OCI-LY3 (cell line): ENCODE data around the gene UNC5B.

ENCODE experiments used
- H2AFZ ChIP-seq: fragments of 200-600, 300-600 bp; shearing (Covaris generic); 2 replicates; pipeline ENCODE4 v1.6.0; 2014; ENCODE audit warnings: antibody characterized with exemption, low read depth, low read length
- H3K27ac ChIP-seq: fragments of 200-600, 300-600 bp; sonication (generic); 2 replicates; pipeline ENCODE4 v1.5.1; 2014; ENCODE audit warnings: mild to moderate bottlenecking, low read length, moderate library complexity, mixed read lengths
- H3K27me3 ChIP-seq: fragments of 200-600, 300-600 bp; sonication (generic); 2 replicates; pipeline ENCODE4 v1.6.1; 2014; ENCODE audit warnings: low read depth, low read length, mixed read lengths
- H3K36me3 ChIP-seq: fragments of 200-600, 300-600 bp; sonication (generic); replicated peaks from 2 replicates; pipeline ENCODE3; 2014; ENCODE audit warnings: low read depth, low read length, mixed read lengths
- H3K4me1 ChIP-seq: fragments of 300-600, 200-600 bp; sonication (generic); 2 replicates; pipeline ENCODE4 v1.6.1; 2014; ENCODE audit warnings: low read length, mixed read lengths
- H3K4me2 ChIP-seq: fragments of 200-600, 300-600 bp; sonication (generic); 2 replicates; pipeline ENCODE4 v1.6.1; 2014; ENCODE audit warnings: low read length, mixed read lengths
- H3K4me3 ChIP-seq: fragments of 300-600, 200-600 bp; sonication (generic); 2 replicates; pipeline ENCODE4 v1.5.1; 2014; ENCODE audit warnings: antibody characterized with exemption, mild to moderate bottlenecking, low read length, moderate library complexity
- H3K79me2 ChIP-seq: fragments of 300-600, 200-600 bp; shearing (Covaris generic); 2 replicates; pipeline ENCODE4 v1.6.1; 2014; ENCODE audit warnings: mild to moderate bottlenecking, low read length, mixed read lengths
- H3K9ac ChIP-seq: fragments of 300-600, 200-600 bp; shearing (Covaris generic); 2 replicates; pipeline ENCODE4 v1.6.0; 2014; ENCODE audit warnings: mild to moderate bottlenecking, low read length, moderate library complexity
- H3K9me3 ChIP-seq: fragments of 200-600, 300-600 bp; shearing (Covaris generic); 2 replicates; pipeline ENCODE4 v1.6.1; 2014; ENCODE audit warnings: low read length, mixed read lengths; ENCODE audit not compliant: insufficient read depth
- H4K20me1 ChIP-seq: fragments of 200-600, 300-600 bp; sonication (generic); 2 replicates; pipeline ENCODE4 v1.6.1; 2016; ENCODE audit warnings: low read length, mixed read lengths; ENCODE audit not compliant: insufficient read depth
- EZH2phosphoT487 ChIP-seq: fragments of 200-600 bp; shearing (Covaris generic); IDR thresholded peaks from 2 replicates; pipeline ENCODE4 v1.6.1; 2018; ENCODE audit warnings: antibody characterized with exemption, mixed run types, low read depth
- TF ChIP-seq, protein P1 (sequence below): fragments of 200-600, 300-600 bp; sonication (generic); IDR thresholded peaks from 2 replicates; pipeline ENCODE4 v1.5.1; 2014; ENCODE audit warnings: antibody characterized with exemption, low read length, low read depth

UNC5B gene

GRCh38 chr10:71334221-71334791 is 121.9 kb downstream of the UNC5B start:
- Histone ChIP-seq H3K4me3 (no peak overlapping the region), H3K36me3 (no peaks in the 10 kb centered on the region), H3K9ac (no peak overlapping the region), H4K20me1 (no peaks in the 10 kb centered on the region), H3K27me3 (no peaks in the 10 kb centered on the region), H3K4me2 (no peak overlapping the region), H3K4me1 (peaks cover 11% of the 10 kb centered on the region), H2AFZ (no peak overlapping the region), H3K79me2 (no peaks in the 10 kb centered on the region), H3K9me3 (no peaks in the 10 kb centered on the region), H3K27ac (no peak overlapping the region)
- TF ChIP-seq, protein P1, sequence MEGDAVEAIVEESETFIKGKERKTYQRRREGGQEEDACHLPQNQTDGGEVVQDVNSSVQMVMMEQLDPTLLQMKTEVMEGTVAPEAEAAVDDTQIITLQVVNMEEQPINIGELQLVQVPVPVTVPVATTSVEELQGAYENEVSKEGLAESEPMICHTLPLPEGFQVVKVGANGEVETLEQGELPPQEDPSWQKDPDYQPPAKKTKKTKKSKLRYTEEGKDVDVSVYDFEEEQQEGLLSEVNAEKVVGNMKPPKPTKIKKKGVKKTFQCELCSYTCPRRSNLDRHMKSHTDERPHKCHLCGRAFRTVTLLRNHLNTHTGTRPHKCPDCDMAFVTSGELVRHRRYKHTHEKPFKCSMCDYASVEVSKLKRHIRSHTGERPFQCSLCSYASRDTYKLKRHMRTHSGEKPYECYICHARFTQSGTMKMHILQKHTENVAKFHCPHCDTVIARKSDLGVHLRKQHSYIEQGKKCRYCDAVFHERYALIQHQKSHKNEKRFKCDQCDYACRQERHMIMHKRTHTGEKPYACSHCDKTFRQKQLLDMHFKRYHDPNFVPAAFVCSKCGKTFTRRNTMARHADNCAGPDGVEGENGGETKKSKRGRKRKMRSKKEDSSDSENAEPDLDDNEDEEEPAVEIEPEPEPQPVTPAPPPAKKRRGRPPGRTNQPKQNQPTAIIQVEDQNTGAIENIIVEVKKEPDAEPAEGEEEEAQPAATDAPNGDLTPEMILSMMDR: no peak
- no peak for TF ChIP-seq EZH2phosphoT487

DNA sequence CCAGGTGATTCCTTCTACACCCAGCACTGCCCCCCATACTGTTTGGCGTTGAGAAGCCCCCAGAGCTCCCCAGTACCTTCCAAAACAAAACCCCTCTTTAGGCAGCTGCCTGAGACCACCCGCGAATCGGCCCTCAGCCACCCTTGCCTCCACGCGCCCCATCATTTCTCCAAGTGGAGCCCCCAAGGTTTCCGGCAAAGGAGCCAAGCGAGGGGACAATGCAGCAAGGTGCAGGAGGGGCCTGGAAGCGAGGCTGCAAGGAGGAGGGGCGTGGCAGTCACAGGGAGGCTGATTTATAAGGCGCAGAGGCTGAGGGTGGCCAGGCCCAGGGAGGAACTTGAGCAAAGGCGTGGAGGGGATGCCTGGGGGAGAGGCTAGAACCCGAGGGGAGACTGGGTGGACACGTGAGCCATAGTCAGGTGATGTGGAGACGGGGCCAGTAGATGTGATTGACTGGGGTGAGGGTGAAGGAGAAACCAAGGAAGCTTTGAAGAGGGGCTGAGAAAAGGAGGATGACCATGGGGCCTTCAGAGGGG is 122.9 kb downstream of the UNC5B start:
- Histone ChIP-seq H3K4me2 (no peak overlapping the region), H3K9me3 (no peaks in the 10 kb centered on the region), H3K79me2 (no peaks in the 10 kb centered on the region), H3K27ac (no peak overlapping the region), H3K4me1 (peaks cover 17% of the 10 kb centered on the region), H3K9ac (no peak overlapping the region), H2AFZ (no peak overlapping the region), H4K20me1 (no peaks in the 10 kb centered on the region), H3K36me3 (no peaks in the 10 kb centered on the region), H3K27me3 (no peaks in the 10 kb centered on the region), H3K4me3 (no peak overlapping the region)
- TF ChIP-seq EZH2phosphoT487: no peak
- TF ChIP-seq, protein P1: no peak

- Histone ChIP-seq H3K9me3 (no peaks in the 10 kb centered on the region), H3K79me2 (no peaks in the 10 kb centered on the region), H3K4me3 (no peak overlapping the region), H2AFZ (no peak overlapping the region), H4K20me1 (no peaks in the 10 kb centered on the region), H3K27me3 (no peaks in the 10 kb centered on the region), H3K4me2 (no peak overlapping the region), H3K27ac (no peak overlapping the region), H3K9ac (no peak overlapping the region), H3K36me3 (no peaks in the 10 kb centered on the region), H3K4me1 (peaks cover 18% of the 10 kb centered on the region)
- TF ChIP-seq, protein P1: no peak
These were observed 124.3 kb downstream of the UNC5B start for GRCh38 chr10:71336632-71337031.

- H3K9ac ChIP-seq: no peak overlapping the region
- no peaks in the 10 kb centered on the region for H3K79me2 ChIP-seq
- H3K27ac ChIP-seq: no peak overlapping the region
- H4K20me1 ChIP-seq: no peaks in the 10 kb centered on the region
- TF ChIP-seq, protein P1: no peak
- TF ChIP-seq EZH2phosphoT487: no peak
- H3K27me3 ChIP-seq: no peaks in the 10 kb centered on the region
- H2AFZ ChIP-seq: no peak overlapping the region
- H3K36me3 ChIP-seq: no peaks in the 10 kb centered on the region
- H3K4me1 ChIP-seq: peaks cover 18% of the 10 kb centered on the region
- H3K4me2 ChIP-seq: no peak overlapping the region
- H3K9me3 ChIP-seq: no peaks in the 10 kb centered on the region
- no peak overlapping the region for H3K4me3 ChIP-seq
These were observed 124.9 kb downstream of the UNC5B start for GRCh38 chr10:71337219-71337701.
